ENCODE measurements around the gene RNF40.

DNA sequence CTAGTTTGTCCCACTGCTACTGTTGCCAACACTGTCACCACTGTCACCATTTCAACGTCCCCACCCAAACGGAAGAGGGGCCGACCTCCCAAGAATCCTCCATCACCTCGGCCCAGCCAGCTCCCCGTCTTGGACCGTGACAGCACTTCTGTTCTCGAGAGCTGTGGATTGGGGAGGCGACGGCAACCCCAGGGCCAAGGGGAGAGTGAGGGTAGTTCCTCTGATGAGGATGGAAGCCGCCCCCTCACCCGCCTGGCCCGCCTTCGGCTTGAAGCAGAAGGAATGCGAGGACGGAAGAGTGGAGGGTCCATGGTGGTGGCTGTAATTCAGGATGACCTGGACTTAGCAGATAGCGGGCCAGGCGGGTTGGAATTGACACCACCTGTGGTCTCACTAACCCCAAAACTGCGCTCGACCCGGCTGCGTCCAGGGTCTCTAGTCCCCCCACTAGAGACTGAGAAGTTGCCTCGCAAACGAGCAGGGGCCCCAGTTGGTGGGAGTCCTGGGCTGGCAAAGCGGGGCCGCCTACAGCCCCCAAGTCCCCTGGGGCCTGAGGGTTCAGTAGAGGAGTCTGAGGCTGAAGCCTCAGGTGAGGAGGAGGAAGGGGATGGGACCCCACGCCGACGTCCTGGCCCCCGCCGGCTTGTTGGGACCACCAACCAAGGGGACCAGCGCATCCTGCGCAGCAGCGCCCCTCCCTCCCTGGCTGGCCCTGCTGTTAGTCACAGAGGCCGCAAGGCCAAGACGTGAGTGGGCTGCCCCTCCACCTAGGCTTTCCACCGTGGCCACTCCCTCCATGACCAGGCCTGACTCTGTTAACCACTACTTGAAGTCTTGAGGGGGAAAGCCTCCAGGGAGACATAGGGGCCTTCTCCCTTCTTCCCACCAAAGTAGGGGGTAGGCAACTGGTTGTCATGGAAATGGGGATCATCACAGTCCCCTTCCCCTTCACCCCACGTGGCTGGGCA lies 22.9 kb upstream of the RNF40 start:
- TF ChIP-seq, protein P1, sequence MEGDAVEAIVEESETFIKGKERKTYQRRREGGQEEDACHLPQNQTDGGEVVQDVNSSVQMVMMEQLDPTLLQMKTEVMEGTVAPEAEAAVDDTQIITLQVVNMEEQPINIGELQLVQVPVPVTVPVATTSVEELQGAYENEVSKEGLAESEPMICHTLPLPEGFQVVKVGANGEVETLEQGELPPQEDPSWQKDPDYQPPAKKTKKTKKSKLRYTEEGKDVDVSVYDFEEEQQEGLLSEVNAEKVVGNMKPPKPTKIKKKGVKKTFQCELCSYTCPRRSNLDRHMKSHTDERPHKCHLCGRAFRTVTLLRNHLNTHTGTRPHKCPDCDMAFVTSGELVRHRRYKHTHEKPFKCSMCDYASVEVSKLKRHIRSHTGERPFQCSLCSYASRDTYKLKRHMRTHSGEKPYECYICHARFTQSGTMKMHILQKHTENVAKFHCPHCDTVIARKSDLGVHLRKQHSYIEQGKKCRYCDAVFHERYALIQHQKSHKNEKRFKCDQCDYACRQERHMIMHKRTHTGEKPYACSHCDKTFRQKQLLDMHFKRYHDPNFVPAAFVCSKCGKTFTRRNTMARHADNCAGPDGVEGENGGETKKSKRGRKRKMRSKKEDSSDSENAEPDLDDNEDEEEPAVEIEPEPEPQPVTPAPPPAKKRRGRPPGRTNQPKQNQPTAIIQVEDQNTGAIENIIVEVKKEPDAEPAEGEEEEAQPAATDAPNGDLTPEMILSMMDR (IDR thresholded peaks at IDR 0.05), result no peak
- TF ChIP-seq POLR2A (IDR thresholded peaks at IDR 0.05) (no peak), POLR2AphosphoS5 (IDR thresholded peaks at IDR 0.05; ENCODE audit: insufficient read depth in 1 of 2, low read depth in 1 of 2) (peak in 1 of 2 donors; percentile 18)
